HG03159 (cell line): Measurements from ENCODE around the gene SORT1.

Source experiments
- ATAC-seq: cut with Tn5 transposase; IDR thresholded peaks from one replicate; pipeline ENCODE4 v1.9.1; 2021; ENCODE audit warnings: mild to moderate bottlenecking, moderate library complexity; ENCODE audit not compliant: unreplicated experiment

The SORT1 gene

DNA sequence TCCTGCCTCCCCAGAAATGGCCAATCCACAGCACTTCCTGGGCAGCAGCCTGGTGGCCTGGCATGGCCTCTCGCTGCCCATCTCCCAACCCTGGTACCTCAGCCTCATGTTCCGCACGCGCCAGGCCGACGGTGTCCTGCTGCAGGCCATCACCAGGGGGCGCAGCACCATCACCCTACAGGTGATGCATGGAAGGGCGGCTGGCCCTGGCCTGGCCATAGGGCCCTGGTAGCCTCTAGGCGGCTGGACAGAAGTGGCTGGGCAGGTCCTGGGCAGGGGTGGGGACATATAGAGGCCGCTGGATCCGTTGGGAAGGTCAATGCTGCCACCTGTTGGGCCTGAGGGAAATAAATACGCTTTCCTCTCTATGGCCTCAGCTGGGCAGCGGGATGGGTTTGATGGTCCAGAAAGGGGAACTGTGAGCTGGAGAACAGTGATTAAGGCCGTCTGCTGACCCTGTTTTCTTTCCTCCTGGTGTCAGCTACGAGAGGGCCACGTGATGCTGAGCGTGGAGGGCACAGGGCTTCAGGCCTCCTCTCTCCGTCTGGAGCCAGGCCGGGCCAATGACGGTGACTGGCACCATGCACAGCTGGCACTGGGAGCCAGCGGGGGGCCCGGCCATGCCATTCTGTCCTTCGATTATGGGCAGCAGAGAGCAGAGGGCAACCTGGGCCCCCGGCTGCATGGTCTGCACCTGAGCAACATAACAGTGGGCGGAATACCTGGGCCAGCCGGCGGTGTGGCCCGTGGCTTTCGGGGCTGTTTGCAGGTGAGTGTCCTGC is 133.9 kb downstream of the SORT1 start:
- peak; percentile 74 for ATAC-seq

- no peak for ATAC-seq
Observed at GRCh38 chr1:109263234-109263596, 134.5 kb downstream of the SORT1 start.

DNA sequence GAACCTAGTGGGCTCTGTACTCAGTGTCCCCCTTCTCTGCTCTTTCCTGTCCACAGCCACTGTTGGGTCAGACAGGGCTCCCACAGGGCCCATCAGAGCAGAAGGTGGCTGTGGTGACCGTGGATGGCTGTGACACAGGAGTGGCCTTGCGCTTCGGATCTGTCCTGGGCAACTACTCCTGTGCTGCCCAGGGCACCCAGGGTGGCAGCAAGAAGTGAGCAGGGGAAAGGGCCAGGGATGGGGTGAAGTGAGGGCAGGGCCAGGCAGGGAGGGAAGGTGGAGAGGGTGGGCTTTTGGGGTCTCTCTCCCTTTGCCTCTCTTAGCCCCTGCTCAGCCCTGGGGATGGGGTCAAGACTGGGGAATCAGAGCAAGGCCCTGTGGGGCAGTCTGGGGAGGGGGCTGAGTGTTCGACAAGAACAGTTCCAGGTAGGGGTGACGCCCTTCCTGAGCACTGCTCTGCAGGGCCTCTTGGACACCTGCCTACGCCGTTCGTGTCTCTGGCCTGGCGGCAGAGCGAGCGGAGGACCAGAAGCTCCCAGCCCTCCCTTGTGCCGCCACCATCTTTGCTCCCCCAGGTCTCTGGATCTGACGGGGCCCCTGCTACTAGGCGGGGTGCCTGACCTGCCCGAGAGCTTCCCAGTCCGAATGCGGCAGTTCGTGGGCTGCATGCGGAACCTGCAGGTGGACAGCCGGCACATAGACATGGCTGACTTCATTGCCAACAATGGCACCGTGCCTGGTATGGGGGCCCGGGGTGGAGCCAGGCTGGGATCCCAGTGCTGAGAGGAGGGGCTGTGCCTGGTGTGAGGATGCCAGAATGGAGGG is 135.3 kb downstream of the SORT1 start:
- no peak for ATAC-seq

DNA sequence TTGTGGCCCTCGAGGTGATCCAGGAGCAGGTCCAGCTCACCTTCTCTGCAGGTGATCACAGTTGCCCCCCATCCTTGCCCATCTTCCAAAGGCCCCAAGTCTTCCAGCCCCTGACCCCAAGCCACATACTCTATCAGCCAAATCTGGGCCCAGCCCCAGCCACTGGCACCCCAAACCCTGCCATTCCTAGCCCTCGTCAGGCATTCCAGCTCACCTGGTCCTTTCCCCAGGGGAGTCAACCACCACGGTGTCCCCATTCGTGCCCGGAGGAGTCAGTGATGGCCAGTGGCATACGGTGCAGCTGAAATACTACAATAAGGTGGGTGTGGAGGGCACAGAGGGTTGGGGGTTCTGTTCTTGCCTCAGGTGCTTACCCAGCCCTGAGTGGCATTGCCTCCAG is 136.1 kb downstream of the SORT1 start:
- ATAC-seq, result no peak

DNA sequence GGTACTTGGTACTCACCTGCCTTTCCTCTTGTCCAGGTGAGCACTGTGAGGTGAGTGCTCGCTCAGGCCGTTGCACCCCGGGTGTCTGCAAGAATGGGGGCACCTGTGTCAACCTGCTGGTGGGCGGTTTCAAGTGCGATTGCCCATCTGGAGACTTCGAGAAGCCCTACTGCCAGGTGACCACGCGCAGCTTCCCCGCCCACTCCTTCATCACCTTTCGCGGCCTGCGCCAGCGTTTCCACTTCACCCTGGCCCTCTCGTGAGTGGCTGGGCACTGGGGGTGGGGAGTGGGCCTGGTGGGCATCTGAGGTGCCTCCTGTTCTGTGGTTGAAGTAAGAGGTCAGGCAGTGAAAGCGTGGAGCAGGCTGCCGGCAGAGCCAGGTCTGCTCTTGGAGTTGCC is 136.7 kb downstream of the SORT1 start:
- no peak for ATAC-seq

- no peak for ATAC-seq
Observed at GRCh38 chr1:109259674-109260557, 137.8 kb downstream of the SORT1 start.
